Testis (tissue), 3 donors: ENCODE results near the gene LRRC30. TPM values are rescaled to one million over a fixed set of nuclear protein-coding genes. Genes with fewer than 3 reads are reported as not detected.

Experiments
- DNase-seq: peaks from one replicate; pipeline ENCODE4 v3.0.0-alpha.2; 2019
- H3K27ac ChIP-seq, 2 donors: fragments of 200-600 bp; sonication (generic); one replicate each; pipeline ENCODE4 v1.5.1; 2019
- H3K27me3 ChIP-seq: fragments of 200-600 bp; sonication (generic); one replicate; pipeline ENCODE4 v1.5.1; 2019
- H3K36me3 ChIP-seq: fragments of 200-600 bp; sonication (generic); one replicate; pipeline ENCODE4 v1.5.1; 2017; ENCODE audit warnings: low read depth; ENCODE audit errors: missing control alignments
- H3K4me1 ChIP-seq: fragments of 200-600 bp; sonication (generic); one replicate; pipeline ENCODE4 v1.5.1; 2019
- H3K4me3 ChIP-seq, 2 donors: fragments of 200-600 bp; sonication (generic); one replicate each; pipeline ENCODE4 v1.5.1; 2017 to 2019
- H3K9me3 ChIP-seq: fragments of 200-600 bp; sonication (generic); one replicate; pipeline ENCODE4 v1.5.1; 2017
- POLR2A ChIP-seq: fragments of 450-650 bp; IDR thresholded peaks from one replicate; pipeline ENCODE4 v1.6.1; 2017; ENCODE audit warnings: antibody characterized with exemption, mild to moderate bottlenecking, moderate library complexity
- WGBS, 2 donors: methylation state at CpG; one replicate each; pipeline ENCODE4 v1.1.5; 2018; 5-methylcytosine and 5-hydroxymethylcytosine counted together
- intact Hi-C: fragments of 100-400 bp; cut with DNase I; formaldehyde crosslinking; loops from one replicate; pipeline ENCODE4 v1.15.1; 2023; ENCODE audit warnings: low total_unique reads
- polyA plus RNA-seq: library from polyadenylated mRNA; stranded (reverse); fragments of 350-450 nt; fragmentation: Illumina TruSeq; extraction: RNeasy Lipid Tissue Mini Kit (QIAGEN cat#74804); gene quantifications from one replicate; pipeline ENCODE4 v1.2.3, GENCODE V29; 2014; ENCODE audit warnings: low read depth, low replicate concordance; ENCODE audit not compliant: insufficient read depth
- total RNA-seq, 2 donors: library from RNA; depleted of rRNA; stranded (reverse); fragments of >200 nt; gene quantifications; one replicate each; pipeline ENCODE4 v1.2.3, GENCODE V29; 2016
- TF ChIP-seq, protein P1 (sequence below), 3 experiments: fragments of 450-650 bp in 2 of 3; fragments of 200-600 bp in 1 of 3; sonication (generic) in 1 of 3; IDR thresholded peaks; one replicate each; pipeline ENCODE4 v1.5.1; 2016 to 2019; ENCODE audit warnings: antibody characterized with exemption in 3 of 3, mild to moderate bottlenecking in 2 of 3, moderate library complexity in 1 of 3

The LRRC30 gene
- total and polyA plus RNA-seq, 3 donors from 2014 or later = not detected

DNA sequence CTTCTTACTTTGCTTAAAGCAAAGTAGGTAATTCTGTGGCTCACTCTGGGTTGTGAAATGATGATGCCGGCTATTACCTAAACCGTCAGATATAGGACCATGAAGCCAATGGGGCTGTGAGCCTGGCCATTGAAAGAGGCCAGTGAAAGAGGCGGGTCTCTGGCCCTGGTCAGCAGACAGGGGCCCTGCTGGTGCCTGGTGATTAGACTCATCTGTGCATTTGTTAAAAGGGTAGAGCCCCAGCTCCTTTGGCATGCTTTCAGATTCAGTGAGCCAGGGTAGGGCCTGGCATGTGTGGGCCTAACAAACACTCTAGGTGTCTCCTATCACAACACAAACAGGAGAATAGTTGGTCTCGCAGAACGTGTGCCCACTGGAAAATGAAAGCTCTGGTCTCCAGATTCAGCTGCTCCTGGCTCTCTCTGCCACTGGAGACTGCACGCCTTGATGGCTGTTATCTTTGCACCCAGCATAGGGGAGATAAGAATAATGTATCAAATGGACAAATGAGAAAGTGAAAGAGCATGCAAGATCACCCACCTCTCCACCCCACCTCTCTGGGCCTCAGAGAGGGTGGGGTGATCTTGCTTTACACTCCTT, 6.9 kb downstream of the LRRC30 start:
- 69 to 71% methylated on average over 6 of the region's 6 CpGs for WGBS, 2 donors
- Histone ChIP-seq H3K36me3 (no peaks in the 10 kb centered on the region), H3K4me1 (peaks cover 4% of the 10 kb centered on the region), H3K27me3 (no peaks in the 10 kb centered on the region), H3K4me3 (no peak overlapping the region), H3K27ac (no peak overlapping the region), H3K9me3 (no peaks in the 10 kb centered on the region)
- intact Hi-C loops = no loop called here
- TF ChIP-seq, protein P1, sequence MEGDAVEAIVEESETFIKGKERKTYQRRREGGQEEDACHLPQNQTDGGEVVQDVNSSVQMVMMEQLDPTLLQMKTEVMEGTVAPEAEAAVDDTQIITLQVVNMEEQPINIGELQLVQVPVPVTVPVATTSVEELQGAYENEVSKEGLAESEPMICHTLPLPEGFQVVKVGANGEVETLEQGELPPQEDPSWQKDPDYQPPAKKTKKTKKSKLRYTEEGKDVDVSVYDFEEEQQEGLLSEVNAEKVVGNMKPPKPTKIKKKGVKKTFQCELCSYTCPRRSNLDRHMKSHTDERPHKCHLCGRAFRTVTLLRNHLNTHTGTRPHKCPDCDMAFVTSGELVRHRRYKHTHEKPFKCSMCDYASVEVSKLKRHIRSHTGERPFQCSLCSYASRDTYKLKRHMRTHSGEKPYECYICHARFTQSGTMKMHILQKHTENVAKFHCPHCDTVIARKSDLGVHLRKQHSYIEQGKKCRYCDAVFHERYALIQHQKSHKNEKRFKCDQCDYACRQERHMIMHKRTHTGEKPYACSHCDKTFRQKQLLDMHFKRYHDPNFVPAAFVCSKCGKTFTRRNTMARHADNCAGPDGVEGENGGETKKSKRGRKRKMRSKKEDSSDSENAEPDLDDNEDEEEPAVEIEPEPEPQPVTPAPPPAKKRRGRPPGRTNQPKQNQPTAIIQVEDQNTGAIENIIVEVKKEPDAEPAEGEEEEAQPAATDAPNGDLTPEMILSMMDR (IDR thresholded peaks at IDR 0.05) = no peak
- TF ChIP-seq POLR2A = no peak
- DNase-seq = no peak

- WGBS, 2 donors = 90 to 94% methylated on average over 4 of the region's 4 CpGs
- no peaks in the 10 kb centered on the region for H3K4me1 ChIP-seq
- H3K9me3 ChIP-seq = no peaks in the 10 kb centered on the region
- H3K27me3 ChIP-seq = no peaks in the 10 kb centered on the region
- intact Hi-C loops = no loop called here
- DNase-seq = no peak
- TF ChIP-seq, protein P1 (IDR thresholded peaks at IDR 0.05) = no peak
- TF ChIP-seq POLR2A = no peak
- no peak overlapping the region for H3K4me3 ChIP-seq
- no peaks in the 10 kb centered on the region for H3K36me3 ChIP-seq
- no peak overlapping the region for H3K27ac ChIP-seq
Measured at GRCh38 chr18:7242926-7243325, 12.0 kb downstream of the LRRC30 start.

DNA sequence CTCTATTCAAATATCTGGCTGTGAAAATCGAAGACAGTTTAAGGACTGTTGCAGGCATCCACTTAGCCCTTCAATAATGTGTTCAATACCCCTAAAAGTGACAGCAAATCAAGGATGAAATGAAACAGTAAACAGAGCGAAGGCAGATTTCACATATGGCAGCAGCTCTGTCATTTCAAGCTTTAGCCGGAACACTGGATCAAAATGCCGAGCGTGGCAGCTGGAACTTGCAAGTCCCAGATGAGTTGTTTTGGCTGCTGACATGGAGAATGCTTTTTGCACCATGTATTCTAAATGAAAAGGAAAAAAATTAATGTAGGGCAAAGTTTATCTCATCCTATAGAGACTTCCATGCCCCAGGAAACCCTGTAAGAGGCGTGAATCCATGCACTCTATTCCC, 18.0 kb downstream of the LRRC30 start:
- Histone ChIP-seq H3K4me3 (no peak overlapping the region), H3K27me3 (no peaks in the 10 kb centered on the region), H3K36me3 (no peaks in the 10 kb centered on the region), H3K4me1 (no peaks in the 10 kb centered on the region), H3K27ac (no peak overlapping the region), H3K9me3 (no peaks in the 10 kb centered on the region)
- WGBS, 2 donors = 79 to 88% methylated on average over 6 of the region's 6 CpGs
- no peak for DNase-seq
- TF ChIP-seq, protein P1 (IDR thresholded peaks at IDR 0.05) = no peak
- no peak for TF ChIP-seq POLR2A
- intact Hi-C loops = no loop called here

- 86% methylated on average over 5 of the region's 5 CpGs for WGBS, 2 donors
- no peaks in the 10 kb centered on the region for H3K27me3 ChIP-seq
- no peak for TF ChIP-seq POLR2A
- TF ChIP-seq, protein P1 (IDR thresholded peaks at IDR 0.05) = no peak
- intact Hi-C loops = no loop called here
- H3K9me3 ChIP-seq = no peaks in the 10 kb centered on the region
- H3K4me1 ChIP-seq = peaks cover 2% of the 10 kb centered on the region
- H3K27ac ChIP-seq = no peak overlapping the region
- no peak overlapping the region for H3K4me3 ChIP-seq
- no peak for DNase-seq
- H3K36me3 ChIP-seq = no peaks in the 10 kb centered on the region
Measured at GRCh38 chr18:7254163-7254562, 23.3 kb downstream of the LRRC30 start.

GRCh38 chr18:7255054-7255453, 24.2 kb downstream of the LRRC30 start:
- no peaks in the 10 kb centered on the region for H3K9me3 ChIP-seq
- intact Hi-C loops = no loop called here
- H3K4me1 ChIP-seq = peaks cover 9% of the 10 kb centered on the region
- no peak overlapping the region for H3K4me3 ChIP-seq
- TF ChIP-seq POLR2A = no peak
- TF ChIP-seq, protein P1 (IDR thresholded peaks at IDR 0.05) = no peak
- WGBS, 2 donors = 84 to 85% methylated on average over 8 of the region's 8 CpGs
- no peak overlapping the region for H3K27ac ChIP-seq
- no peaks in the 10 kb centered on the region for H3K36me3 ChIP-seq
- no peaks in the 10 kb centered on the region for H3K27me3 ChIP-seq
- DNase-seq = no peak
